Adipocyte (in vitro differentiated cells): ENCODE data around the gene KRR1.
A peak's percentile ranks its signal among the peaks of the same experiment; 100 is the strongest.
"Not testable (repeated sequence)": the region's sequence is repeated elsewhere in the genome, so short reads cannot be mapped to it uniquely, and the experiment has no call there.

ENCODE experiments used
- DNase-seq: peaks from one replicate; pipeline ENCODE4 v3.0.0-alpha.2; 2015; ENCODE audit warnings: low read depth
- H3K27me3 ChIP-seq: replicated peaks from 2 replicates; pipeline ENCODE4 v1.7.0; 2013; ENCODE audit warnings: mild to moderate bottlenecking, low read length, moderate library complexity; ENCODE audit not compliant: control insufficient read depth, insufficient read depth
- H3K36me3 ChIP-seq: 2 replicates; pipeline ENCODE4 v1.7.0; 2013; ENCODE audit warnings: low read length, mild to moderate bottlenecking, moderate library complexity; ENCODE audit not compliant: control insufficient read depth, insufficient read depth, severe bottlenecking
- H3K4me1 ChIP-seq: 2 replicates; pipeline ENCODE4 v1.7.0; 2013; ENCODE audit warnings: mild to moderate bottlenecking, low read length, moderate library complexity; ENCODE audit not compliant: control insufficient read depth, insufficient read depth
- H3K4me3 ChIP-seq: 2 replicates; pipeline ENCODE4 v1.7.0; 2013; ENCODE audit warnings: mild to moderate bottlenecking, low read length, moderate library complexity
- H3K9ac ChIP-seq: 2 replicates; pipeline ENCODE4 v1.7.0; 2013; ENCODE audit warnings: mild to moderate bottlenecking, low read length, moderate library complexity
- H3K9me3 ChIP-seq: 2 replicates; pipeline ENCODE4 v1.7.0; 2013; ENCODE audit warnings: mild to moderate bottlenecking, low read length, moderate library complexity; ENCODE audit not compliant: control insufficient read depth

Gene KRR1

DNA sequence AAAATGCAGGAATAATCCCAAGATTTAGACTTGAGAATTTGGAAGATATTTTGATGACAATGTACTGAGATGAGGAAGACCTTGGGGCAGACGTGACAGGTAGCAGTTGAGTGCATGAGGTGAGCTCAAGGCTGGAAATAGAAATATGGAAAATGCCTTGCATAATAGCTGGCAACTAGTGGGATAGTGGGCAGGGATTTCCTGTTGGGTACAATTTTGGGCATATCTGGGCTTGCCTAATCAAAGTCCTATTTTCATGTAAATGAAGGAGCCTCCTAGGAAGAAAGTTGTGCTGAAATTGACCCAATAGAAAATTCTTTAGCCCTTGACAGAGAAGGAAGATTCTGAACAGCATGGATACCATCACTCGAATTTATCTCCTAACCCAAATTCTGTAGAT is 37.3 kb downstream of the KRR1 start:
- DNase-seq, result no peak
- no peak overlapping the region for H3K4me3 ChIP-seq
- H3K4me1 ChIP-seq, result peaks cover 11% of the 10 kb centered on the region
- H3K27me3 ChIP-seq, result no peaks in the 10 kb centered on the region
- H3K9me3 ChIP-seq, result no peaks in the 10 kb centered on the region
- H3K9ac ChIP-seq, result no peak overlapping the region
- no peaks in the 10 kb centered on the region for H3K36me3 ChIP-seq

DNA sequence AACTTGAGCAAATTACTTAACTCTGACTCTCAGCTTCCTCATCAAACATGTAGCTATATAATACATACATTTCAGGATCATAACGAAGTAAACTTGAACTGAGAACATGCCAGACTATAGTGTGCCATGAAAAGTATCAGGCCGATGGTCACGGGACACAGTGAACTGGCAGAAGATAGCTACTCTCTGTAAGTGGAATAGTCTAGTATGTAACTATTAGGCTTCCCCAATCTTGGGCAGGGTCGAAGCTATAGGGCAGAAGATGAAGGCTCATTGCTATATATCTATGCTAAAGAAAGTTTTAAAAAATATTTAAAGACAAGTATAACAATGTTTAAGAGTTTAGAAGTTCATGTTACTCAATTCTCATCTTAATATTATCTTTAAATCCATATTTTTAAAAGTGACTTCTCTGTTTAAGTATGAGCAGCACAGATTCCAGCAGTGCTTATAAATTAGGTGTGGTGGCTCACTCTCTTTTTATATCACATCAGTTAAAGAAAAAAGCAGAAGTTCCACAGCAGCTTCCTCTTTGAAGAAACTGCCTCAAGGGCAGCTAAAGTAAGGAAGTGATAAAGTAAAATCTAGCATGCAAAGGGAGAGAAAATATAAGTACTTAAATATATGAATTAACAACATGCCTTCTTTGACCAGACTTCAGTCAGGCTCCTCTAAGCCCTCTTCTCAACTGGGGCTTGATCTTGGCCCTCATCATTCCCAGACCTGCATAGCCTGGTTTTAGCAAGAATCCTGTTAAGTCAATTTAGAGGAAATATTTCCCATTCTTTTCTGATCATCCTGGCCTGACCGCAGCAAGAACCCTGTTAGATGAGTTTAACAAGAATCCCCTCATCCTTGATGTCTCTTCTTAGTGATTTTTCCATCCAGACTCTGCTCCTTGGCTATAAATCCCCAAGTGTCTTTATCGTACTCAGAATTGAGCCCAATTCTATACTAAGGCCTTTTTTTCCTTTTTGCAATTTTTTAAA is 39.2 kb downstream of the KRR1 start:
- Histone ChIP-seq H3K9ac (no peak overlapping the region), H3K4me1 (no peaks in the 10 kb centered on the region), H3K4me3 (no peak overlapping the region), H3K36me3 (no peaks in the 10 kb centered on the region), H3K9me3 (no peaks in the 10 kb centered on the region), H3K27me3 (no peaks in the 10 kb centered on the region)
- DNase-seq, result no peak

DNA sequence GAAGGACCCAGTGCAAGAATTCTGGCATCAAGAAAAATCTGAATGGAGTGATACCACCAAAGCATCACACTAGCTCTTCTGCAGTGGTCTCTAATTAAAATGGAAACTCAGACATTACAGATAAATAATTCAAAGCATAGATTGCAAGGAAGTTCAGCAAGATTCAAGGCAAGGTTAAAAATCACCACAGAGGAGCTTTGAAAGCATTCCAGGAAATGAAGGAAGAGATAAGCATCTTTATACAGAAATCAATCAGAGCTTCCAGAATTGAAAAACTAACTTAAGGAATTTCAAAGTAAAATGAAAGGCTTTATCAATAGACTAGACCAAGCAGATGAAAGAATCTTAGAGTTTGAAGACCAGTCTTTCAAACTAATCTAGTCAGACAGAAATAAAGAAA is 51.2 kb downstream of the KRR1 start:
- Histone ChIP-seq H3K36me3 (no peaks in the 10 kb centered on the region), H3K9me3 (peaks cover 18% of the 10 kb centered on the region), H3K27me3 (no peaks in the 10 kb centered on the region), H3K4me1 (no peaks in the 10 kb centered on the region), H3K4me3 (no peak overlapping the region), H3K9ac (no peak overlapping the region)
- no peak for DNase-seq

DNA sequence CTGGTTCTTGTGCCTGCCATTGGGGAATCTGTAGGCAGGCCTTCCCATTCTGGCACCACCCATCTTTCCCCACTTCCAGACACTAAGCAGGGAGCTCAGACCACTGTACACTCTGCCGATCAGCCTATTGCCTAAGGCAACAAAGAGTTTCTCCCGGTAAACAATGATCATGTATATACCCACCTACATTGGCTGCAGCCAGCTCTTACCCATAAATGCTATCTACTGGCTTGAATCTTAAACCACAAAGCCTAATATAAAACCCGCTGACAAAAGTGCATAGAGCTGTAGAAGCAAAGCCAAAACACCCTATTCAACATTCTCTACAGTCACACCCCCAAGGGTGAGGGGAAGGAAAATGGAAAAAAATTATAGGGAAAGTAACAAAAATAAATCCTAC is 51.7 kb downstream of the KRR1 start:
- no peak overlapping the region for H3K9ac ChIP-seq
- peaks cover 14% of the 10 kb centered on the region for H3K9me3 ChIP-seq
- DNase-seq, result no peak
- no peaks in the 10 kb centered on the region for H3K27me3 ChIP-seq
- H3K4me1 ChIP-seq, result no peaks in the 10 kb centered on the region
- H3K36me3 ChIP-seq, result no peaks in the 10 kb centered on the region
- H3K4me3 ChIP-seq, result no peak overlapping the region

- DNase-seq, H3K9ac ChIP-seq, H3K4me3 ChIP-seq, H3K27me3 ChIP-seq, H3K36me3 ChIP-seq, H3K4me1 ChIP-seq, H3K9me3 ChIP-seq: not testable (repeated sequence)
Observed at GRCh38 chr12:75457866-75458265, 53.5 kb downstream of the KRR1 start.

- Histone ChIP-seq H3K4me1 (no peaks in the 10 kb centered on the region), H3K4me3 (no peak overlapping the region), H3K27me3 (no peaks in the 10 kb centered on the region), H3K36me3 (no peaks in the 10 kb centered on the region), H3K9ac (no peak overlapping the region), H3K9me3 (peaks cover 5% of the 10 kb centered on the region)
- DNase-seq, result no peak
Observed at GRCh38 chr12:75457191-75457590, 54.2 kb downstream of the KRR1 start.

DNA sequence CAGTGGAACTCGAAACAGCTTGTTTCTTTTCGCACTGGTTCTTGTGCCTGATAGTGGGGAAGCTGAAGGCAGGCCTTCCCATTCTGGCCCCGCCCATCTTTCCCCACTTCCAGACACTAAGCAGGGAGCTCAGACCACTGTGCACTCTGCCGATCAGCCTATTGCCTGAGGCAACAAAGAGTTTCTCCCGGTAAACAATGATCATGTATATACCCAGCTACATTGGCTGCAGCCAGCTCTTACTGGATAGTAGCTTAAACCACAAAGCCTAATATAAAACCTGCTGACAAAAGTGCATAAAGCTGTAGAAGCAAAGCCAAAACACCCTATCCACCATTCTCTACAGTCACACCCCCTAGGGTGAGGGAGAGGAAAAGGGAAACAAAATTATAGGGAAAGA is 55.6 kb downstream of the KRR1 start:
- Histone ChIP-seq H3K4me1 (no peaks in the 10 kb centered on the region), H3K27me3 (no peaks in the 10 kb centered on the region), H3K9ac (no peak overlapping the region), H3K9me3 (peaks cover 5% of the 10 kb centered on the region), H3K4me3 (no peak overlapping the region), H3K36me3 (no peaks in the 10 kb centered on the region)
- no peak for DNase-seq

DNA sequence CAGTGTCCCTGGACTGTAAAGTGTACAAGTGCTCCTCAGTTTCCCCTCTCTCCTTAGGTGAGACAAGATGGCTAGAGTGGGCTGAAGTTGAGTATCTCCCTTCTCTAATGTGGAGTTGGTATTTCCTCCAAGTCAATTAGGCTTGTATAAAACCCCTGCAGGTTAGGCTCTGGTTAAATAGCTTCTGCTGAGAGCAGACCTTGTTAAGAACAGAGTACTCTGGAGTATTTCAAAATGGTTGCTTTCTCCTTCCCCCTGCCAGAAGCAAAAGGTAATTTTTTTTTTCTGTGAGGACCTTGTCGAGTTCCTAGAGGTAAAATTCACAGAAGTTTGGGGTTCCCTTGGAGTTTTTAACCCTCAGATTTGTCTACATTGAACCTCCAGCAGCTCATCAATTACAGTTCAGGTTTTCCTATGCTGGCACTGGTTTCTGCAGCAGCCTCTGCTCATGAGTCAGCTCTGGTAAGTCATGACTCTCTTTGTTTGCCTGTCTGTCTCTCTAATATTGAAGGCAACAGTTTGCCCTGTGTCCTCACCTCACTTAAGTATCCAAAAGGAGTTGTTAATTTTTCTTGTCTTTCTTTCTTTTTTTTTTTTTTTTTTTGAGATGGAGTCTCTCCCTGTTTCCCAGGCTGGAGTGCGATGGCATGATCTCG is 58.6 kb downstream of the KRR1 start:
- Histone ChIP-seq H3K36me3 (no peaks in the 10 kb centered on the region), H3K9me3 (peaks cover 2% of the 10 kb centered on the region)

GRCh38 chr12:75447691-75448393 is 63.6 kb downstream of the KRR1 start:
- no peaks in the 10 kb centered on the region for H3K27me3 ChIP-seq
- peaks cover 17% of the 10 kb centered on the region for H3K4me1 ChIP-seq
- no peaks in the 10 kb centered on the region for H3K36me3 ChIP-seq
- no peak for DNase-seq
- H3K9ac ChIP-seq, result no peak overlapping the region
- H3K4me3 ChIP-seq, result no peak overlapping the region
- H3K9me3 ChIP-seq, result no peaks in the 10 kb centered on the region

More for the DNA sequence above, 58.6 kb downstream of the KRR1 start:
- DNase-seq, result peak; percentile 33
- Histone ChIP-seq H3K27me3 (no peaks in the 10 kb centered on the region), H3K4me1 (no peaks in the 10 kb centered on the region), H3K9ac (no peak overlapping the region), H3K4me3 (no peak overlapping the region)

DNA sequence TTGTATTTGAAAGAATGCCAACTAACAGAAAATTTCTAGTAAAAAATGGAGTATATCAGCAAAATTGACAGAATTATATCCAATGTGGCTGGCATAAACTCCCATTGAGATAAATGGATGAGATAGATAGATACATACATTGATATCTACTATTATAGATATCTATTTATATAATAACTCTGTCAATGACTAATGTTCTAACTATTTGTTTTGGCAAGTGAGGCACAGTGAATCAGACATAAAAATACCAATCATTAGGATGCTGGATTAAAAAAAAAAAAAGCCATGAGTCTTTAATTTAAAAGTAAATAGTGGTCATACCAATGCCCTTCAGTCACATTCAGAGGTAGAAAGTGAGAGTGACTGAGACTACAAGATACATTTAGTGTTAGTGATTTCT is 64.6 kb downstream of the KRR1 start:
- Histone ChIP-seq H3K36me3 (no peaks in the 10 kb centered on the region), H3K9ac (no peak overlapping the region), H3K9me3 (no peaks in the 10 kb centered on the region), H3K4me1 (peaks cover 17% of the 10 kb centered on the region), H3K27me3 (no peaks in the 10 kb centered on the region), H3K4me3 (no peak overlapping the region)
- DNase-seq, result peak; percentile 55

DNA sequence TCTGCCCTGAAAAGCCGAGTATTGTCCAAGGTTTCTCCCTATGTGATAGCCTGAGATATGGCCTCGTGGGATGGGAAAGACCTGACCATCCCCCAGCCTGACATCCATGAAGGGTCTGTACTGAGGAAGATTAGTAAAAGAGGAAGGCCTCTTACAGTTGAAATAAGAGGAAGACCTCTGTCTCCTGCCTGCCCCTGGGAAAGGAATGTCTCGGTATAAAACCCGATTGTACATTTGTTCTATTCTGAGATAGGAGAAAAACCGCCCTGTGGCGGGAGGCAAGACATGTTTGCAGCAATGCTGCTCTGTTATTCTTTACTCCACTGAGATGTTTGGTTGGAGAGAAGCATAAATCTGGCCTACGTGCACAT is 66.3 kb downstream of the KRR1 start:
- not testable (repeated sequence) for H3K27me3 ChIP-seq, H3K9me3 ChIP-seq, DNase-seq, H3K9ac ChIP-seq, H3K36me3 ChIP-seq, H3K4me3 ChIP-seq
- peaks cover 17% of the 10 kb centered on the region for H3K4me1 ChIP-seq
